ENCODE results near the gene LGMN.

DNA sequence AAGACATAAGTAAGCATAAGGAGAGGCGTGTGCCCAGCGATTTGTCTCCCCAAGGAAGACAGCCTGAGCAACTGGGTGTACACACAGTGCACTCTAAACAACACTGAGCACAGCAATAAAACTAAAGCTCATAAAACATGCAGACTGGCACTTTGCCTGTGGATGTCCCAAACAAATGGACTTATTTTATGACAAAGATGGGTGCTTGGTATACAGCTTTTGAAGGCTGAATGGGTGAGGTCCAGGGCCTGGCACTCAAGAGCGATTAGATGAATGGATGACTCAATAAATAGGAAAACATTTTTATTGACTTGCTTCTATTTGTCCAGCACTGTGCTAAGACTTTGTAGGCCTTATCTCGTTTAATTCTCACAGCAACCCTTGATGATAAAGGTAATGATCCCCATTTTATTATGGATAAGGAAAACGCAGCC lies 28.5 kb downstream of the LGMN start:
- TF ChIP-seq, protein P1, sequence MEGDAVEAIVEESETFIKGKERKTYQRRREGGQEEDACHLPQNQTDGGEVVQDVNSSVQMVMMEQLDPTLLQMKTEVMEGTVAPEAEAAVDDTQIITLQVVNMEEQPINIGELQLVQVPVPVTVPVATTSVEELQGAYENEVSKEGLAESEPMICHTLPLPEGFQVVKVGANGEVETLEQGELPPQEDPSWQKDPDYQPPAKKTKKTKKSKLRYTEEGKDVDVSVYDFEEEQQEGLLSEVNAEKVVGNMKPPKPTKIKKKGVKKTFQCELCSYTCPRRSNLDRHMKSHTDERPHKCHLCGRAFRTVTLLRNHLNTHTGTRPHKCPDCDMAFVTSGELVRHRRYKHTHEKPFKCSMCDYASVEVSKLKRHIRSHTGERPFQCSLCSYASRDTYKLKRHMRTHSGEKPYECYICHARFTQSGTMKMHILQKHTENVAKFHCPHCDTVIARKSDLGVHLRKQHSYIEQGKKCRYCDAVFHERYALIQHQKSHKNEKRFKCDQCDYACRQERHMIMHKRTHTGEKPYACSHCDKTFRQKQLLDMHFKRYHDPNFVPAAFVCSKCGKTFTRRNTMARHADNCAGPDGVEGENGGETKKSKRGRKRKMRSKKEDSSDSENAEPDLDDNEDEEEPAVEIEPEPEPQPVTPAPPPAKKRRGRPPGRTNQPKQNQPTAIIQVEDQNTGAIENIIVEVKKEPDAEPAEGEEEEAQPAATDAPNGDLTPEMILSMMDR (IDR thresholded peaks at IDR 0.05) = no peak
- TF ChIP-seq POLR2A (IDR thresholded peaks at IDR 0.05) = no peak
